ENCODE data around the gene PRM1. TPM values are rescaled to one million over a fixed set of nuclear protein-coding genes. Genes with fewer than 3 reads are reported as not detected.
A peak's percentile ranks its signal among the peaks of the same experiment; 100 is the strongest.

The PRM1 gene
- total and polyA plus RNA-seq, 2 of the 13 experiments (the other 11 are each of a cell fraction or from before 2014, with no cell fraction given) = not detected

DNA sequence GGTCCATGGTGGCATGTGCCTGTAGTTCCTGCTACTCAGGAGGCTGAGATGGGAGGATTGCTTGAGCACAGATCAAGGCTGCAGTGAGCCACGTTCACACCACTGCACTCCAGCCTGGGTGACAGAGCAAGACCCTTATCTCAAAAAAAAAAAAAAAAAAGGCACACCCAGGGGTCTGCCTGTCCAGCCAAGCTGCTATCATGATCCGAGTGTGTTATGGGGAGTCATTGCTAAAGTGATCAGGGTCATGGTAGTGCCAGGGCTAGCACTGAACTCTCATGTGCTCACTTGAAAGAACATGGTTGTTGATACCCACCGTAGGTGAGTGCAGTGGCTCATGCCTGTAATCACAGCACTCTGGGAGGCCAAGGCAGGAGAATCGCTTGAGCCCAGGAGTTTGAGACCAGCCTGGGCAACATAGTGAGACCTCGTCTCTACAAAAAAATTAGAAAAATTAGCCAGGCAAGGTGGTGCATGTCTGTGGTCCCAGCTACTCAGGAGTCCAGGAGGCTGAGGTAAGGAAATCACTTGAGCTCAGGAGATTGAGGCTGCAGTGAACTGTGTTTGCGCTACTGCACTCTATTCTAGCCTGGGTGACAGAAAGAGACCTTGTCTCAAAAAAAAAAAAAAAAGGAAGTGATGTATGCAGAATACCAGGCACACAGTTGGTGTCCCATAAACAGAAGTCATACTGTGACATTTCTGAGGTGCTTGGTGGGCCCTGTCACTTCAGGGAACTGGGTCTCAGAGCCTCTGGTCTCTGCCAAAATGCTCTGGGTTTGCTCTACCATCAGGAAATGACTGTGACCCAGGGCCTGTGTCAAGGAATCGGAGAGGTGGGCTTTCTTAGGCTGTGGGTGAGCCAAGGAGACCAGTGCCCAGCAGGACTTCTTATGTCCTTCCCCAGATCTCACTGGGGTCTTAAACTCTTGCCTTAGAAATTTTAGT is 2.2 kb downstream of the PRM1 start:
- ChIA-PET POLR2A (interaction anchor here (0.6 to 14.0 kb wide), 18 partner anchors 9 to 933 kb away, joined by 3 to 351 read pairs (median 6); partner anchors contain the start of genes DEXI, SOCS1 and TNP2), CTCF (ENCODE audit: low intra/inter-chr PET ratio, low total read pairs) (interaction anchor here (0.8 kb wide), 1 partner anchor 34 kb away, joined by 4 read pairs; no protein-coding TSS in a partner anchor)
- Histone ChIP-seq H2AFZ (ENCODE audit: low read length) (no peak overlapping the region), H3K9ac (ENCODE audit: insufficient read depth, low read depth, low read length) (peak overlapping the region; percentile 79), H3K79me2 (ENCODE audit: insufficient read depth, low read length) (no peaks in the 10 kb centered on the region), H3K4me3 (replicated peaks in 1 of 3; ENCODE audit: insufficient read depth in 1 of 3, low read depth in 2 of 3, low read length in 3 of 3) (peak overlapping the region in 1 of 3 experiments; percentile 56; a peak in 3 of 6 replicates), H3K27ac (ENCODE audit: extremely low read length, insufficient read depth, low read length) (peak overlapping the region; percentile 97), H3K4me1 (ENCODE audit: insufficient read depth, low read length) (peaks cover 98% of the 10 kb centered on the region), H3K9me3 (ENCODE audit: low read length) (no peaks in the 10 kb centered on the region), H3K27me3 (ENCODE audit: control insufficient read depth in 1 of 2, insufficient read depth in 2 of 2, low read length in 2 of 2) (no peaks in the 10 kb centered on the region), H3K4me2 (ENCODE audit: low read depth, low read length) (peak overlapping the region; percentile 86), H4K20me1 (ENCODE audit: insufficient read depth, low read length) (no peaks in the 10 kb centered on the region), H3K36me3 (replicated peaks in 1 of 2; ENCODE audit: control insufficient read depth in 1 of 2, insufficient read depth in 2 of 2, low read length in 2 of 2) (no peaks in the 10 kb centered on the region)
- WGBS (ENCODE audit: low lambda C conversion rate) = 44% methylated on average over 7 of the region's 7 CpGs
- ATAC-seq (peak; percentile 69), DNase-seq (ENCODE audit: low spot score) (peak; percentile 72), FAIRE-seq (no peak)
- intact Hi-C loops (cut with micrococcal nuclease; ENCODE audit: unreplicated experiment) = loop anchor here (1.0 to 2.0 kb wide), 3 partner anchors 22 to 84 kb away; partner anchors contain the start of gene SOCS1
- in situ Hi-C loops (cut with HindIII; ENCODE audit: extremely low pct_ligation_motif_present, low pct_unique_long_range_greater_than_20kb) = no loop called here
- BruUV-seq (replicated peaks) = TSS peak; percentile 98
- TF ChIP-seq ZSCAN25 (CRISPR knock-in tag; IDR thresholded peaks at IDR 0.05) (0 out of 2 replicates have a peak, but pooled peaks have one; percentile 33), PAWR (CRISPR knock-in tag; IDR thresholded peaks at IDR 0.05; ENCODE audit: borderline replicate concordance) (0 out of 2 replicates have a peak, but pooled peaks have one; percentile 30), CHD4 (IDR thresholded peaks at IDR 0.05; ENCODE audit: borderline replicate concordance, low read length) (peak; percentile 83), BRCA1 (CRISPR knock-in tag; IDR thresholded peaks at IDR 0.05) (peak; percentile 36; the same call in 1 of the 2 replicates), NCOR1 (IDR thresholded peaks at IDR 0.05; ENCODE audit: borderline replicate concordance, low read length) (no peak), KDM1A (CRISPR knock-in tag; IDR thresholded peaks at IDR 0.05) (0 out of 2 replicates have a peak, but pooled peaks have one; percentile 5), KDM2A (CRISPR knock-in tag; IDR thresholded peaks at IDR 0.05; ENCODE audit: borderline replicate concordance, low read depth) (peak; percentile 41; the same call in 1 of the 2 replicates), ZBTB42 (CRISPR knock-in tag; IDR thresholded peaks at IDR 0.05) (0 out of 2 replicates have a peak, but pooled peaks have one; percentile 45), BORCS8-MEF2B (CRISPR knock-in tag; IDR thresholded peaks at IDR 0.05) (peak; percentile 86), ZNF124 (CRISPR knock-in tag; IDR thresholded peaks at IDR 0.05) (peak; percentile 6; the same call in 1 of the 2 replicates), ZSCAN12 (CRISPR knock-in tag; IDR thresholded peaks at IDR 0.05) (no peak), YEATS2 (CRISPR knock-in tag; IDR thresholded peaks at IDR 0.05; ENCODE audit: borderline replicate concordance) (0 out of 2 replicates have a peak, but pooled peaks have one; percentile 48), SP2 (CRISPR knock-in tag; IDR thresholded peaks at IDR 0.05) (0 out of 2 replicates have a peak, but pooled peaks have one; percentile 13), ZNF552 (CRISPR knock-in tag; IDR thresholded peaks at IDR 0.05; ENCODE audit: borderline replicate concordance) (0 out of 2 replicates have a peak, but pooled peaks have one; percentile 70)
- TF ChIP-seq, protein P1, sequence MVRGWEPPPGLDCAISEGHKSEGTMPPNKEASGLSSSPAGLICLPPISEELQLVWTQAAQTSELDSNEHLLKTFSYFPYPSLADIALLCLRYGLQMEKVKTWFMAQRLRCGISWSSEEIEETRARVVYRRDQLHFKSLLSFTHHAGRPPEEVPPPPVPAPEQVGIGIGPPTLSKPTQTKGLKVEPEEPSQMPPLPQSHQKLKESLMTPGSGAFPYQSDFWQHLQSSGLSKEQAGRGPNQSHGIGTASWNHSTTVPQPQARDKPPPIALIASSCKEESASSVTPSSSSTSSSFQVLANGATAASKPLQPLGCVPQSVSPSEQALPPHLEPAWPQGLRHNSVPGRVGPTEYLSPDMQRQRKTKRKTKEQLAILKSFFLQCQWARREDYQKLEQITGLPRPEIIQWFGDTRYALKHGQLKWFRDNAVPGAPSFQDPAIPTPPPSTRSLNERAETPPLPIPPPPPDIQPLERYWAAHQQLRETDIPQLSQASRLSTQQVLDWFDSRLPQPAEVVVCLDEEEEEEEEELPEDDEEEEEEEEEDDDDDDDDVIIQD (CRISPR knock-in tag; IDR thresholded peaks at IDR 0.05; ENCODE audit: low read depth) = no peak
- TF ChIP-seq, protein P2, sequence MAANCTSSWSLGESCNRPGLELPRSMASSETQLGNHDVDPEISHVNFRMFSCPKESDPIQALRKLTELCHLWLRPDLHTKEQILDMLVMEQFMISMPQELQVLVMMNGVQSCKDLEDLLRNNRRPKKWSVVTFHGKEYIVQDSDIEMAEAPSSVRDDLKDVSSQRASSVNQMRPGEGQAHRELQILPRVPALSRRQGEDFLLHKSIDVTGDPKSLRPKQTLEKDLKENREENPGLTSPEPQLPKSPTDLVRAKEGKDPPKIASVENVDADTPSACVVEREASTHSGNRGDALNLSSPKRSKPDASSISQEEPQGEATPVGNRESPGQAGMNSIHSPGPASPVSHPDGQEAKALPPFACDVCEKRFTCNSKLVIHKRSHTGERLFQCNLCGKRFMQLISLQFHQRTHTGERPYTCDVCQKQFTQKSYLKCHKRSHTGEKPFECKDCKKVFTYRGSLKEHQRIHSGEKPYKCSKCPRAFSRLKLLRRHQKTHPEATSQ (CRISPR knock-in tag; IDR thresholded peaks at IDR 0.05; ENCODE audit: borderline replicate concordance) = 0 out of 2 replicates have a peak, but pooled peaks have one; percentile 62
- TF ChIP-seq, protein P3, sequence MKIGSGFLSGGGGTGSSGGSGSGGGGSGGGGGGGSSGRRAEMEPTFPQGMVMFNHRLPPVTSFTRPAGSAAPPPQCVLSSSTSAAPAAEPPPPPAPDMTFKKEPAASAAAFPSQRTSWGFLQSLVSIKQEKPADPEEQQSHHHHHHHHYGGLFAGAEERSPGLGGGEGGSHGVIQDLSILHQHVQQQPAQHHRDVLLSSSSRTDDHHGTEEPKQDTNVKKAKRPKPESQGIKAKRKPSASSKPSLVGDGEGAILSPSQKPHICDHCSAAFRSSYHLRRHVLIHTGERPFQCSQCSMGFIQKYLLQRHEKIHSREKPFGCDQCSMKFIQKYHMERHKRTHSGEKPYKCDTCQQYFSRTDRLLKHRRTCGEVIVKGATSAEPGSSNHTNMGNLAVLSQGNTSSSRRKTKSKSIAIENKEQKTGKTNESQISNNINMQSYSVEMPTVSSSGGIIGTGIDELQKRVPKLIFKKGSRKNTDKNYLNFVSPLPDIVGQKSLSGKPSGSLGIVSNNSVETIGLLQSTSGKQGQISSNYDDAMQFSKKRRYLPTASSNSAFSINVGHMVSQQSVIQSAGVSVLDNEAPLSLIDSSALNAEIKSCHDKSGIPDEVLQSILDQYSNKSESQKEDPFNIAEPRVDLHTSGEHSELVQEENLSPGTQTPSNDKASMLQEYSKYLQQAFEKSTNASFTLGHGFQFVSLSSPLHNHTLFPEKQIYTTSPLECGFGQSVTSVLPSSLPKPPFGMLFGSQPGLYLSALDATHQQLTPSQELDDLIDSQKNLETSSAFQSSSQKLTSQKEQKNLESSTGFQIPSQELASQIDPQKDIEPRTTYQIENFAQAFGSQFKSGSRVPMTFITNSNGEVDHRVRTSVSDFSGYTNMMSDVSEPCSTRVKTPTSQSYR (CRISPR knock-in tag; IDR thresholded peaks at IDR 0.05; ENCODE audit: borderline replicate concordance) = no peak
